ENCODE measurements around the gene TLK2. TPM values are rescaled to one million over a fixed set of nuclear protein-coding genes. Genes with fewer than 3 reads are reported as not detected.
"Not testable (repeated sequence)": the region's sequence is repeated elsewhere in the genome, so short reads cannot be mapped to it uniquely, and the experiment has no call there.

Gene TLK2
- 36.6 and 46.6 TPM in 2 replicates for total RNA-seq (2014; rRNA removed; shearing (Covaris generic))
- 58.9 and 60.1 TPM in 2 replicates for total RNA-seq (2022)
- percentile 86 among the genes with signal in this experiment for Bru-seq, nascent RNA
- BruChase-seq, experiment 1, labeled RNA remaining after a 6-hour chase: percentile 75 among the genes with signal in this experiment
- percentile 74 among the genes with signal in this experiment for BruChase-seq, experiment 2, labeled RNA remaining after a 2-hour chase
- long read RNA-seq, transcript TLK2-202 (21 exons, 3,227 nt): minor isoform, 10 of 78 reads
- long read RNA-seq, transcript TLK2-203 (22 exons, 3,449 nt): major isoform, 16 of 78 reads
- long read RNA-seq, partial matches to known transcripts: 15 of 78 reads
- long read RNA-seq, other reads (novel, unspliced or antisense): 35 of 78 reads

GRCh38 chr17:62478424-62478879 is at the start of gene TLK2:
TSS of gene TLK2 (plus strand) at chr17:62478825. CDS start at chr17:62481126, 2,301 bp downstream.
- peaks cover 21% of the 10 kb centered on the region for H3K4me1 ChIP-seq (ENCODE audit: insufficient read depth, low read length, poor library complexity, severe bottlenecking)
- H3K79me2 ChIP-seq (ENCODE audit: insufficient read depth, low read depth, low read length): peaks cover 67% of the 10 kb centered on the region
- H4K20me1 ChIP-seq (ENCODE audit: insufficient read depth, low read length): peaks cover 13% of the 10 kb centered on the region; the same call in 1 of the 2 replicates
- no peak for TF ChIP-seq EZH2phosphoT487 (IDR thresholded peaks at IDR 0.05; ENCODE audit: borderline replicate concordance, low read depth, low read length)
- TF ChIP-seq, protein P1, sequence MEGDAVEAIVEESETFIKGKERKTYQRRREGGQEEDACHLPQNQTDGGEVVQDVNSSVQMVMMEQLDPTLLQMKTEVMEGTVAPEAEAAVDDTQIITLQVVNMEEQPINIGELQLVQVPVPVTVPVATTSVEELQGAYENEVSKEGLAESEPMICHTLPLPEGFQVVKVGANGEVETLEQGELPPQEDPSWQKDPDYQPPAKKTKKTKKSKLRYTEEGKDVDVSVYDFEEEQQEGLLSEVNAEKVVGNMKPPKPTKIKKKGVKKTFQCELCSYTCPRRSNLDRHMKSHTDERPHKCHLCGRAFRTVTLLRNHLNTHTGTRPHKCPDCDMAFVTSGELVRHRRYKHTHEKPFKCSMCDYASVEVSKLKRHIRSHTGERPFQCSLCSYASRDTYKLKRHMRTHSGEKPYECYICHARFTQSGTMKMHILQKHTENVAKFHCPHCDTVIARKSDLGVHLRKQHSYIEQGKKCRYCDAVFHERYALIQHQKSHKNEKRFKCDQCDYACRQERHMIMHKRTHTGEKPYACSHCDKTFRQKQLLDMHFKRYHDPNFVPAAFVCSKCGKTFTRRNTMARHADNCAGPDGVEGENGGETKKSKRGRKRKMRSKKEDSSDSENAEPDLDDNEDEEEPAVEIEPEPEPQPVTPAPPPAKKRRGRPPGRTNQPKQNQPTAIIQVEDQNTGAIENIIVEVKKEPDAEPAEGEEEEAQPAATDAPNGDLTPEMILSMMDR (conservative IDR thresholded peaks at IDR 0.05; ENCODE audit: low read length): no peak
- ChIA-PET CTCF (ENCODE audit: unreplicated experiment) (no interaction called here), POLR2A (no interaction called here)
- H3K4me3 ChIP-seq (ENCODE audit: low read depth, low read length, poor library complexity, severe bottlenecking): peak within 1 kb of the TSS; percentile 97
- H3K9me3 ChIP-seq (ENCODE audit: low read length): no peaks in the 10 kb centered on the region
- DNase-seq (ENCODE audit: low spot score): peak; percentile 90
- no peaks in the 10 kb centered on the region for H3K9me2 ChIP-seq (ENCODE audit: insufficient read depth, low read length)
- no TSS peak for BruUV-seq (replicated peaks)
- peak within 1 kb of the TSS; percentile 97 for H3K4me2 ChIP-seq (ENCODE audit: low read length)
- peak within 1 kb of the TSS; percentile 46; the same call in 1 of the 2 replicates for H2AFZ ChIP-seq (ENCODE audit: low read length)
- peaks cover 31% of the 10 kb centered on the region for H3K36me3 ChIP-seq (ENCODE audit: insufficient read depth, low read length)
- peak within 1 kb of the TSS; percentile 70 for H3K27ac ChIP-seq (ENCODE audit: low read depth, low read length, poor library complexity, severe bottlenecking)
- intact Hi-C loops (cut with micrococcal nuclease; ENCODE audit: unreplicated experiment): loop anchor here (5.0 kb wide), 1 partner anchor 56 kb away; the partner anchor contains the start of gene METTL2A

DNA sequence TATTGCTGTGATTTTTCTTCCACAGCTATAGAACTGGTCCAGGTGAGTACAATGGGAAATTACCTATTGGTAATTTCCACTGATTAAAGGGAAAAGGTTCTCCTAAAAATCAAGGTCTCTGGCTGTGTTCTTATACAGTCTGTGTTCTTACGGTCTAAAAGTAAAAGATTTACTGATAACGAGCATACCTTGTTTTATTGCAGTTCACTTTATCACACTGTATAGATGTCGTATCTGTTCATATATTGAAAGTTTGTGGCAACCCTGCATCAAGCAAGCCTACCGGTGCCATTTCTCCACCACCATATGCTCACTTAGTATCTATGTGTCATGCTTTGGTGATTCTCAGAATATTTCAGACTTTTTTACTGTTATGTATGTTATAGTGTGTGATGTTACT is 43.4 kb upstream of the TLK2 start:
- H3K79me2 ChIP-seq (ENCODE audit: insufficient read depth, low read depth, low read length); DNase-seq (ENCODE audit: low spot score); POLR2A ChIA-PET; BruUV-seq (replicated peaks); H3K9me3 ChIP-seq (ENCODE audit: low read length); H3K27ac ChIP-seq (ENCODE audit: low read depth, low read length, poor library complexity, severe bottlenecking); intact Hi-C loops (cut with micrococcal nuclease; ENCODE audit: unreplicated experiment); H2AFZ ChIP-seq (ENCODE audit: low read length); CTCF ChIA-PET (ENCODE audit: unreplicated experiment); H3K4me1 ChIP-seq (ENCODE audit: insufficient read depth, low read length, poor library complexity, severe bottlenecking); H3K4me3 ChIP-seq (ENCODE audit: low read depth, low read length, poor library complexity, severe bottlenecking); H3K4me2 ChIP-seq (ENCODE audit: low read length); H4K20me1 ChIP-seq (ENCODE audit: insufficient read depth, low read length); H3K9me2 ChIP-seq (ENCODE audit: insufficient read depth, low read length): not testable (repeated sequence)
- H3K36me3 ChIP-seq (ENCODE audit: insufficient read depth, low read length): peaks cover 55% of the 10 kb centered on the region

- DNase-seq (ENCODE audit: low spot score); BruUV-seq (replicated peaks); H3K4me2 ChIP-seq (ENCODE audit: low read length); POLR2A ChIA-PET; H3K9me2 ChIP-seq (ENCODE audit: insufficient read depth, low read length); H3K27ac ChIP-seq (ENCODE audit: low read depth, low read length, poor library complexity, severe bottlenecking); H3K79me2 ChIP-seq (ENCODE audit: insufficient read depth, low read depth, low read length); H3K4me3 ChIP-seq (ENCODE audit: low read depth, low read length, poor library complexity, severe bottlenecking); intact Hi-C loops (cut with micrococcal nuclease; ENCODE audit: unreplicated experiment); H3K9me3 ChIP-seq (ENCODE audit: low read length); CTCF ChIA-PET (ENCODE audit: unreplicated experiment); H3K4me1 ChIP-seq (ENCODE audit: insufficient read depth, low read length, poor library complexity, severe bottlenecking); H2AFZ ChIP-seq (ENCODE audit: low read length); H4K20me1 ChIP-seq (ENCODE audit: insufficient read depth, low read length): not testable (repeated sequence)
- H3K36me3 ChIP-seq (ENCODE audit: insufficient read depth, low read length): peaks cover 62% of the 10 kb centered on the region
These were observed 37.4 kb upstream of the TLK2 start for GRCh38 chr17:62441181-62441580.

Measured in OCI-LY7 (cell line).